ENCODE data around the gene KDM2B. TPM values are rescaled to one million over a fixed set of nuclear protein-coding genes. Genes with fewer than 3 reads are reported as not detected.

Gene KDM2B
- polyA plus RNA-seq, 1 donor from 2014 or later, result 85.5 TPM

GRCh38 chr12:121628037-121628436 is 47.2 kb upstream of the KDM2B start:
- no peak overlapping the region for H2AFZ ChIP-seq (ENCODE audit: low read depth, low read length)
- H3K79me2 ChIP-seq (replicated peaks; ENCODE audit: insufficient read depth, low read length), result no peaks in the 10 kb centered on the region
- H3K4me3 ChIP-seq (ENCODE audit: low read length), result no peak overlapping the region

DNA sequence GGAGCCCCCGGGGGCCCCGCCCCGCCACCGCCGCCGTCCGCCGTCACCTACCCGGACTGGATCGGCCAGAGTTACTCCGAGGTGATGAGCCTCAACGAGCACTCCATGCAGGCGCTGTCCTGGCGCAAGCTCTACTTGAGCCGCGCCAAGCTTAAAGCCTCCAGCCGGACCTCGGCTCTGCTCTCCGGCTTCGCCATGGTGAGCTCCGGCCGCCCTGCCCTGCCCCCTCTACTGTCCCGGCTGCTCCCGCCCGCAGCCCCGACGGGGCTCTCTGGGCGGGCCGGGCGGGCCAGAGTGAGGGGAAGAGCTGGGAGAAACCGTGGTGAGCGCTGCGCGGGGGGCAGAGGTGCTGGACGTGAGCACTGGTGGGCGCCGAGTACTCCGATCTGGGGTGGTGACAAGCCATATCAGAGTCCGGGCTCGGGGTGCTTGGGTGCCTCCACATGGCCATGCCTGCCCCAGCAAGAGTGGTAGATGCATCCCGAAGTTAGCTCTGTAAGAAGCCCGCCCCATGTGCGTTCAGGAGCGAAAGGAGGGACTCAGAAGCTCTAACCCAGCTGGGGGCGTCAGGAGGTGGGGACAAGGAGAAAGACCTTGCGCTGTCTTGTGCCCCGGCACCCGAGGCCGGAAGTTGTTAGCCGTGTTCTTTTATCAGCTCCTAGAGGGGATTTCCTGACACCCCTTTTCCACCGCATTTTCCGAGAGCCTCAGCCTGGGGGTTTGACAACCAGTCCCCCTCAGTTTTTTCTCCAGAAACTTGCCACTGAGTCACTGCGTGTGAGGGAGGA is 46.2 kb upstream of the KDM2B start:
- TF ChIP-seq TAF1 (IDR thresholded peaks at IDR 0.05; ENCODE audit: low read depth) (no peak), RAD21 (conservative IDR thresholded peaks at IDR 0.05) (no peak), MXI1 (conservative IDR thresholded peaks at IDR 0.05; ENCODE audit: poor library complexity, severe bottlenecking) (peak; percentile 36), SMC3 (conservative IDR thresholded peaks at IDR 0.05; ENCODE audit: poor library complexity) (peak; percentile 12), POLR2AphosphoS5 (IDR thresholded peaks at IDR 0.05) (no peak)
- TF ChIP-seq, protein P1, sequence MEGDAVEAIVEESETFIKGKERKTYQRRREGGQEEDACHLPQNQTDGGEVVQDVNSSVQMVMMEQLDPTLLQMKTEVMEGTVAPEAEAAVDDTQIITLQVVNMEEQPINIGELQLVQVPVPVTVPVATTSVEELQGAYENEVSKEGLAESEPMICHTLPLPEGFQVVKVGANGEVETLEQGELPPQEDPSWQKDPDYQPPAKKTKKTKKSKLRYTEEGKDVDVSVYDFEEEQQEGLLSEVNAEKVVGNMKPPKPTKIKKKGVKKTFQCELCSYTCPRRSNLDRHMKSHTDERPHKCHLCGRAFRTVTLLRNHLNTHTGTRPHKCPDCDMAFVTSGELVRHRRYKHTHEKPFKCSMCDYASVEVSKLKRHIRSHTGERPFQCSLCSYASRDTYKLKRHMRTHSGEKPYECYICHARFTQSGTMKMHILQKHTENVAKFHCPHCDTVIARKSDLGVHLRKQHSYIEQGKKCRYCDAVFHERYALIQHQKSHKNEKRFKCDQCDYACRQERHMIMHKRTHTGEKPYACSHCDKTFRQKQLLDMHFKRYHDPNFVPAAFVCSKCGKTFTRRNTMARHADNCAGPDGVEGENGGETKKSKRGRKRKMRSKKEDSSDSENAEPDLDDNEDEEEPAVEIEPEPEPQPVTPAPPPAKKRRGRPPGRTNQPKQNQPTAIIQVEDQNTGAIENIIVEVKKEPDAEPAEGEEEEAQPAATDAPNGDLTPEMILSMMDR (IDR thresholded peaks at IDR 0.05; ENCODE audit: poor library complexity, severe bottlenecking), result peak; percentile 31
- TF ChIP-seq, protein P2, sequence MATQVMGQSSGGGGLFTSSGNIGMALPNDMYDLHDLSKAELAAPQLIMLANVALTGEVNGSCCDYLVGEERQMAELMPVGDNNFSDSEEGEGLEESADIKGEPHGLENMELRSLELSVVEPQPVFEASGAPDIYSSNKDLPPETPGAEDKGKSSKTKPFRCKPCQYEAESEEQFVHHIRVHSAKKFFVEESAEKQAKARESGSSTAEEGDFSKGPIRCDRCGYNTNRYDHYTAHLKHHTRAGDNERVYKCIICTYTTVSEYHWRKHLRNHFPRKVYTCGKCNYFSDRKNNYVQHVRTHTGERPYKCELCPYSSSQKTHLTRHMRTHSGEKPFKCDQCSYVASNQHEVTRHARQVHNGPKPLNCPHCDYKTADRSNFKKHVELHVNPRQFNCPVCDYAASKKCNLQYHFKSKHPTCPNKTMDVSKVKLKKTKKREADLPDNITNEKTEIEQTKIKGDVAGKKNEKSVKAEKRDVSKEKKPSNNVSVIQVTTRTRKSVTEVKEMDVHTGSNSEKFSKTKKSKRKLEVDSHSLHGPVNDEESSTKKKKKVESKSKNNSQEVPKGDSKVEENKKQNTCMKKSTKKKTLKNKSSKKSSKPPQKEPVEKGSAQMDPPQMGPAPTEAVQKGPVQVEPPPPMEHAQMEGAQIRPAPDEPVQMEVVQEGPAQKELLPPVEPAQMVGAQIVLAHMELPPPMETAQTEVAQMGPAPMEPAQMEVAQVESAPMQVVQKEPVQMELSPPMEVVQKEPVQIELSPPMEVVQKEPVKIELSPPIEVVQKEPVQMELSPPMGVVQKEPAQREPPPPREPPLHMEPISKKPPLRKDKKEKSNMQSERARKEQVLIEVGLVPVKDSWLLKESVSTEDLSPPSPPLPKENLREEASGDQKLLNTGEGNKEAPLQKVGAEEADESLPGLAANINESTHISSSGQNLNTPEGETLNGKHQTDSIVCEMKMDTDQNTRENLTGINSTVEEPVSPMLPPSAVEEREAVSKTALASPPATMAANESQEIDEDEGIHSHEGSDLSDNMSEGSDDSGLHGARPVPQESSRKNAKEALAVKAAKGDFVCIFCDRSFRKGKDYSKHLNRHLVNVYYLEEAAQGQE (IDR thresholded peaks at IDR 0.05; ENCODE audit: borderline replicate concordance), result no peak
- Histone ChIP-seq H3K9me2 (ENCODE audit: insufficient read depth, low read length) (no peaks in the 10 kb centered on the region), H2AFZ (ENCODE audit: low read depth, low read length) (no peak overlapping the region), H3K9me3 (ENCODE audit: low read length) (no peaks in the 10 kb centered on the region), H3K9ac (ENCODE audit: low read length) (peak overlapping the region; percentile 55), H3K79me2 (replicated peaks; ENCODE audit: insufficient read depth, low read length) (no peaks in the 10 kb centered on the region), H4K20me1 (ENCODE audit: insufficient read depth) (no peaks in the 10 kb centered on the region), H3F3A (ENCODE audit: insufficient read depth, low read length, poor library complexity, severe bottlenecking) (no peaks in the 10 kb centered on the region), H3K27ac (ENCODE audit: low read length) (no peak overlapping the region), H3K27me3 (ENCODE audit: insufficient read depth, low read depth, low read length) (no peaks in the 10 kb centered on the region), H3K4me3 (ENCODE audit: low read length) (peak overlapping the region; percentile 85), H3K36me3 (ENCODE audit: insufficient read depth, low read length) (no peaks in the 10 kb centered on the region), H3K4me2 (ENCODE audit: low read length) (peak overlapping the region; percentile 44)

More at GRCh38 chr12:121628037-121628436, 47.2 kb upstream of the KDM2B start:
- Histone ChIP-seq H3K9ac (ENCODE audit: low read length) (no peak overlapping the region), H3K4me2 (ENCODE audit: low read length) (no peak overlapping the region), H3K27me3 (ENCODE audit: insufficient read depth, low read depth, low read length) (no peaks in the 10 kb centered on the region), H3K9me3 (ENCODE audit: low read length) (no peaks in the 10 kb centered on the region), H4K20me1 (ENCODE audit: insufficient read depth) (no peaks in the 10 kb centered on the region), H3K27ac (ENCODE audit: low read length) (no peak overlapping the region), H3K9me2 (ENCODE audit: insufficient read depth, low read length) (no peaks in the 10 kb centered on the region), H3F3A (ENCODE audit: insufficient read depth, low read length, poor library complexity, severe bottlenecking) (no peaks in the 10 kb centered on the region), H3K36me3 (ENCODE audit: insufficient read depth, low read length) (no peaks in the 10 kb centered on the region)
- TF ChIP-seq POLR2AphosphoS5 (IDR thresholded peaks at IDR 0.05) (no peak), RAD21 (conservative IDR thresholded peaks at IDR 0.05) (no peak), EP300 (conservative IDR thresholded peaks at IDR 0.05; ENCODE audit: poor library complexity, severe bottlenecking) (no peak), MXI1 (conservative IDR thresholded peaks at IDR 0.05; ENCODE audit: poor library complexity, severe bottlenecking) (no peak), EZH2 (IDR thresholded peaks at IDR 0.05; ENCODE audit: borderline replicate concordance, insufficient read depth, low read length, poor library complexity, severe bottlenecking) (no peak), TAF1 (IDR thresholded peaks at IDR 0.05; ENCODE audit: low read depth) (no peak), SMC3 (conservative IDR thresholded peaks at IDR 0.05; ENCODE audit: poor library complexity) (no peak)
- TF ChIP-seq, protein P2 (IDR thresholded peaks at IDR 0.05; ENCODE audit: borderline replicate concordance), result no peak
- TF ChIP-seq, protein P1 (IDR thresholded peaks at IDR 0.05; ENCODE audit: poor library complexity, severe bottlenecking), result no peak
